Activated CD8-positive, alpha-beta memory T cell treated with anti-CD3 and anti-CD28 coated beads, Interleukin-2, amount 50 U/mL, for 1 hour (primary cell): Measurements from ENCODE around the gene NFIA.

Source experiments
- DNase-seq: peaks from one replicate; pipeline ENCODE4 v3.0.0-alpha.2; 2020; ENCODE audit errors: extremely low read depth

Gene NFIA

DNA sequence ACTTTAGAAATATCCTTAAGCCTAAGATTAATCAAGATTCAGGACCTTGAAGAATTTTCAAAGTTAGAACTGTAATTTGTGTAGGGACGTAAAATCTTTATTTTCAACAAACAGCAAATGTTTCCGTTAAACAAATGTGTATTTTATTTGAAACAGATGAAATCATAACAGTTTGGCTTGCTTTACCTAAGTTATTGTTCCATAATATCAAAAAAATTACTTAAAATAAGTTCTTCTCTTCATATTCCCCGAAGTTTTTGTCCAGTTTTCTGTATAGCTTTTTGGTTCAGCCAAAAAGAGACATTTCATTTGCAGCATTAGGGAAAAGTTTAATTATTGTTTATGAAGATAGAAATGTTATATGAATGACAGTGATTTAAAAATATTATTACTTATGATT, 100.1 kb downstream of the NFIA start:
- no peak for DNase-seq

- DNase-seq, result no peak
These were observed 101.2 kb downstream of the NFIA start for GRCh38 chr1:61183471-61184039.

GRCh38 chr1:61184040-61184713, 101.8 kb downstream of the NFIA start:
- no peak for DNase-seq

DNA sequence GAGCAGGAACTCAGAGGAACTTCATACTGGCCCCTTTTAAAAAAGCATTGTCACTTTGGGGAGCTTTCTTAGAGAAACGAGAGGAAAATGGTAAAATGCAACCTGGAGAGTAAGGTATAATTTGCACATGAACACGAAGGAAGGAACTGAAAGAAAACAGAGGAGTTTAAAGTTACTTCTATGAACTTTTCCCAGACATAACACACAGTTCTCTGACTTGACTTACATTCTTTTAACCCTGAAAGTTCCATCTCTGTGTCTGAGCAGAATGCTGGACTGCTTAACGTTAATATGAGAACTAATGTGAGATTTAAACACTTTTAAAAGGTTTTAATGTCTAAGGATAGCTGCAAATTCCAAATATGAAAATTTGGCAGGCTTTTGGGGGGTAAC, 102.3 kb downstream of the NFIA start:
- no peak for DNase-seq

- DNase-seq, result no peak
These were observed 104.4 kb downstream of the NFIA start for GRCh38 chr1:61186753-61187152.

DNA sequence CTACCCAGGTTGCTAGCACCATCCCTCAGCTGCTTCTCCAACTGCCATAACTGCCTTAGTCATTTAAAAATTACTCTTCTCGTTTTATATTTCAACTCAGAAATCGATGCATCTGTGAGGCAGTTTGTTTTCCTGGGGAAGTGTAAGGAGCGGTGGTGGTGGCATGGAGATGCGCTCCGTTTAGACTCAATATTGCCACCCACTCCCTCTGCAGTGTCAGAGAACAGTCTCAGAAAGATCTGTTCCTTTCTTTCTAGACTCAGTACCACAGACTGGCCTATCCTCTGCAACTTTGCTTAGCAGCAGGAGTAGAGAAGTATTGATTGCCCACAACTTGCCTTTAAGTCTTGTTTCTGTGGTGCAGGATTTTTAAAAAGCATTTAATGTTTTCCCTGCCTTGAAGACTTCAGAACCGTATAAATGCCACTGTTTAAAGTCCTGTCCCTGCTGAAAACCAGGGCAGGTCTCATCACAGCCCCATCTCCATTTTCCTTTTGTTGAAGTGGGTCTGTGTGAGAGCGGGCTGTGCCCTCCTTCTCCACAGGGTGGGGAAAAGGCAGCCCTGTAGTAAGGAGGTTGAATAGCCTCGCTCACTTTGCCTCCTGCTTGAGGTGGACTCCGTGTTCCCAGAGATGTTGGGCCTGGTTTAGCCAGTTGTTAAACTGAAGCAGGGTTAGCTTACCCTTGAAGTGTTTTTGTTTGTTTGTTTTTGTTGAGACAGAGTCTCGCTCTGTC, 105.2 kb downstream of the NFIA start:
- no peak for DNase-seq

- DNase-seq, result no peak
These were observed 107.8 kb downstream of the NFIA start for GRCh38 chr1:61190153-61190552.

DNA sequence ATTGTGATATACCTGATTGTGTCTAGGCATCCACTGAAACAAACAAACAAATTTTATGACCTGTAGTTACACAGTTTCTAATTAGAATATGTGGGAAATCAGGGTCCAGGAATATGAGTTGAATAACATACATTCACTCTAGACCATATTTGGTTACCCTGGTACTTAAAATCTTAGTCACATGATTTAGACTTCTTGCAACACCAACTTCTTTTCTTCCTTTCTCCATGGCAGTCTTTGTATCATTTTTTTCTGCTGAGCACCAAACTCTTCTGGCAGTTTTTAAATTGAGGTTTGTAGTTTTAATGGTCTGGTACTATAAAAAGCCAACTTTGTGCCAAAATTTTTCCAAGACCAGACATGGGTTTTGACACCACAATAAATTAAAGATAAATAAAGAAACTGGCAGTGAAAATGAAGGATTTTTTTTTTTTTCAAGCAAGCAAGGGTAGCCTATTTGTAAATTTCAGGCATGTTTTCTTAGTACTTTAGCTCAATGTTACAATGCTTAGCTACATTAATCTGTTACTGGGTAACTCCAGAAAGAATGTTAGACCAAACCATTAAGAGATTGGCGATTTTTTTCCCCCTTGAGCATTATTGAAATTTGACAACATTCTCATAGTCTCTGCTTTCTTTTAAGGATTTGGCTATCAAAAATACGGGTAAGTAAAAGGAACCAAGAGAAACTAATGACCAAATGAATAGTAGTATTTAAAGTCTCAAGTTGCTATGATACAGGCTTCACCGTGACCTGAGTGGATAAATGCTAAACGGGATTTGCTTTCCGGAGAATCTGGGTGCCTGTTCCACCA, 108.5 kb downstream of the NFIA start:
- DNase-seq, result no peak

- no peak for DNase-seq
These were observed 109.0 kb downstream of the NFIA start for GRCh38 chr1:61191433-61191720.

GRCh38 chr1:61192663-61193330, 110.4 kb downstream of the NFIA start:
- no peak for DNase-seq

DNA sequence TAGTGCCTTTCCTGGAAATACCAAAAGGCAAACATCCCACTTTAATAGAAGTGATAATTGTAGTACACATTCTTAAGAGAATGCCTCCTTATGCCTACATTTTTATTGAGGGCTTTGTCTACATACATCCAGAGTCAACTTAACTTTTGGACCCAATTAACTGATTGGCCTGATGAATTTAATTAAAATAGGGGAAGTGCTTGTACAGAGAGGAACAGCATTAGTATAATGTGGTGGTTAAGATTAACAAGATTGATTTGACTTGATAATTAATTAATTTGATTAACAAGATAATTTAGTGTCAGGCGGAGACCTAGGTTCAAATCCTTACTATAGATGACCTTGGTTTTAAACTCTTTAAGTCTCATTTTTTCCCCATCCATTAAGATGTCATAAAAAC, 111.4 kb downstream of the NFIA start:
- DNase-seq, result no peak

DNA sequence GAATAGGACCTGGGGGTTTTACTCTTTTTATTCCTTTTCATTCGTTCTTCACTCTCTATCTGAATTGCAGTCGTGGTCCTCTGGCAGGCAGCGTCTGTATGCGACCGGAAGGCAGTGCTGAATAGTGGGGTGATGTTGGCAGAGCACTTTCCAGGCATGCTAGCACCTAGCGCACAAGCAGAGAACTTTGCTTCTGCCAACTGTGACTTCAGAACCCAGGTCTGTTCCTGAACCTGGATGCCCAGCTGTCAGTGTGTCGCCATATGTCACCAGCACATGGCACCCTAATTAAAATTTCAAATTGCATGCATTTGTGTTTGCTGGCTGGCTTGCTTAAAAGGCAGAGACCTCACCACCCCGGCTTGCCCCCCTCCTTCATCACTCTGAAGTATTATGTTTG, 116.2 kb downstream of the NFIA start:
- DNase-seq, result no peak

DNA sequence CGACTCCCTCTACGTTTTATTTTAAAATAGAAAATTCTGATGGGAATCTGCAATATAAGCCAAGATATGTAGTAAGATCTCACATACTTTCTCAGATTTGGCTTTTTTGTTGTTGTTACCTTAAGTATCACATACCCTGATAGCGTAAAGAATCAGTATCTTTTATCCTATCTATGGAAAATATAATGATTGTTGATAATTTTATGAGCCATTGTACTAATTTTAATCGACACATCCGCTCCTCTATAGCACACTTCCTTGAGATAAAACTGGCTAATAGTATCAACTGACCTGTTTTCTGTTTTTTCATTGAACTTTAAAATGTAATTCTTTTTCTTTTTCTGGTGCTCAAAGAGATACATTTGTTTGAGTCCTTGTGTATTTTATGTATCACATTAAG, 118.7 kb downstream of the NFIA start:
- DNase-seq, result no peak

GRCh38 chr1:61202854-61203598, 120.7 kb downstream of the NFIA start:
- no peak for DNase-seq

DNA sequence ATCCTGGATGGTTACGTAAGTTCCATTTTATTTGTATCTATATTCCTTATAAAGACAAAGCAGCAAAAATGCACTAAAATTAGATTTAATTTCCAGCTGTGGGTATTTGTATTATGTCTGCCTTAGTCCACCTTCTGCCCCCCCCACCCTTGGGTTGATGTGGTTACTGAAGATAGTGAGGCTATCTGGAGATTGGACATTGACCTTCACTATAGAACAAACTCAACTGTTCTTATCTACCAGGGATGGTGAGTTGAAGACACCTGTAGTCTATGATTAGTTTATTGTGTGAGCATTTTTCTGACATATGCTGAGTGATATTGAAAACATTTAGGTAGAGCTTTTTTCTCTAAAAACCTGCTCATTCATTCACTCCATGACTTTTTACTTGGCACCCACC, 122.2 kb downstream of the NFIA start:
- no peak for DNase-seq

GRCh38 chr1:61207416-61207815, 125.1 kb downstream of the NFIA start:
- no peak for DNase-seq

DNA sequence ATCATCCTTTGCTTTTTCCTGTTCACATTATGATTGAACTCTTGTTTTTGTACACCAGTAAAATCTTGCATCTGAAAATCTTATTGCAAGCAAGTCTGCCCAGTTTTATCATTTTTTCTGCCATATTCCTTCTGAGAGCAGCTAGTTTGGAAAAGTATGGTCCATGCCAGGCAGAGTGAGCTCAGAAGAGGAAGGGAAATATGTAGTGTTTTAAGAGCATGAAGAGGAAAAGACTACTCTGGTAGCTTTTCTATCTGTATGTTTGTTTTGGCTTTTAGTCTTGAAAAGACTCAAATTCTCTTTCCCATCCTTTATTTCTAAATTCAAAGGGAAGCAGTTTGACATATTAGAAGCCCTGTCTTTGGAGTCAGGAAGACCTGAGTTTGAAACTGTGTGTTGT, 125.8 kb downstream of the NFIA start:
- DNase-seq, result no peak

GRCh38 chr1:61208831-61209230, 126.5 kb downstream of the NFIA start:
- no peak for DNase-seq

GRCh38 chr1:61210435-61211154, 128.2 kb downstream of the NFIA start:
- no peak for DNase-seq

DNA sequence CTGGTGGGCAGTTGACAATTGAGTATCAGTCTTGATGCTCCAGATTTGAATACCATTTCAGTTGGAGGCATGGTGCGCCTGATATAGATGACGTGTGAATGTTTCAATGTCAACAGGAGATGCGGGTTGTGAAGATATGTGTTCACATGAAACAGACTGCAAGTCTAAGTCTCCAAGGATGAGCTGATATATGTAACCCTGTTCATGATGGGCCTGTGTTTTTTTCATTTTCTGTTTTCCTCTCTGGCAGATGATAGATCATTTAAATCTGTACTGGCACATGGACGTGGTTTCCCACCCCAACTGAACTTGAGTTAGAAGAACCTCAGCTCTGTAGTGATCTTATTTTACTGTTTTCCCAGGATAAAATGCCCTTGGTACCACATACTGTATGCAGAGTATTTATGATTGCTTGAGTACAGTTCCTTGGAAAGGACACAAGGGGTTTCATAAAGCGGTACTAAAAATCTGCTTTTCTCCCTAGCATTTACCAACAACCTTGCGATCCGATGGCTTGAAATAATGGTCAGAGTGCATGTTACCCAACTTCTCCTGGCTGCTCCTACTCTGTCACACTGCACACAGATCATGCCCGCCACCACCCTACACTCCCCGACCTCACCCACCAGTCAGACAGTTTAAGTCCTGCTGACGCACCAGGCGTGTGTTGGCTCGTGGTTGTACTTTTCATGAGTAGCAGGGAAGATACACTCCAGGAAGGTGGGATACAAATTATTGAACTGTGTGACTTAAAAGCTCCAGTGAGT, 131.1 kb downstream of the NFIA start:
- DNase-seq, result no peak
